Ammon's horn (tissue), 1 donor: ENCODE measurements around the gene AQR.
A peak's percentile ranks its signal among the peaks of the same experiment; 100 is the strongest.
"Not testable (repeated sequence)": the region's sequence is repeated elsewhere in the genome, so short reads cannot be mapped to it uniquely, and the experiment has no call there.

ENCODE experiments used
- DNase-seq: peaks from one replicate; pipeline ENCODE4 v3.0.0-alpha.2; 2016; ENCODE audit warnings: low spot score

Gene AQR

GRCh38 chr15:34969340-34970097 is at the start of gene AQR:
AQR (minus strand) TSS chr15:34969742; CDS start chr15:34969613, 129 bp downstream.
- peak; percentile 99 for DNase-seq

- peak; percentile 23 for DNase-seq
These were observed 44.7 kb upstream of the AQR start for GRCh38 chr15:35014241-35014640.

GRCh38 chr15:35013370-35013769 is 43.8 kb upstream of the AQR start:
- DNase-seq, result no peak

- DNase-seq, result no peak
These were observed 37.9 kb upstream of the AQR start for GRCh38 chr15:35007397-35007796.

- DNase-seq, result no peak
These were observed 36.4 kb upstream of the AQR start for GRCh38 chr15:35005933-35006332.

- DNase-seq, result no peak
These were observed 34.4 kb upstream of the AQR start for GRCh38 chr15:35003928-35004327.

GRCh38 chr15:35000511-35000910 is 31.0 kb upstream of the AQR start:
- DNase-seq, result no peak

GRCh38 chr15:34999906-35000305 is 30.4 kb upstream of the AQR start:
- DNase-seq, result no peak

- no peak for DNase-seq
These were observed 25.4 kb upstream of the AQR start for GRCh38 chr15:34994925-34995324.

- no peak for DNase-seq
These were observed 24.3 kb upstream of the AQR start for GRCh38 chr15:34993877-34994276.

GRCh38 chr15:34993412-34993811 is 23.9 kb upstream of the AQR start:
- DNase-seq, result no peak

- DNase-seq, result peak; percentile 80
These were observed 18.7 kb upstream of the AQR start, which contains the start of gene ZNF770 for GRCh38 chr15:34988027-34988902. ZNF770 (minus strand) TSS chr15:34988287; CDS start chr15:34983434, 4,853 bp downstream.

GRCh38 chr15:34987609-34988026 is 18.1 kb upstream of the AQR start:
- no peak for DNase-seq

- DNase-seq, result no peak
These were observed 17.4 kb upstream of the AQR start for GRCh38 chr15:34986771-34987480.

GRCh38 chr15:34986326-34986725 is 16.8 kb upstream of the AQR start:
- no peak for DNase-seq

GRCh38 chr15:34984889-34985630 is 15.5 kb upstream of the AQR start:
- DNase-seq, result no peak

- no peak for DNase-seq
These were observed 7.2 kb upstream of the AQR start for GRCh38 chr15:34976743-34977142.

- DNase-seq, result no peak
These were observed 6.5 kb upstream of the AQR start for GRCh38 chr15:34976073-34976472.

GRCh38 chr15:34973512-34973911 is 4.0 kb upstream of the AQR start:
- DNase-seq, result no peak

GRCh38 chr15:34970098-34970643 is 629 bp upstream of the AQR start:
- DNase-seq, result not testable (repeated sequence)

GRCh38 chr15:34964277-34964676 is 5.3 kb downstream of the AQR start:
- no peak for DNase-seq
